SU-DHL-6 (cell line): ENCODE results near the gene LAGE3.
A peak's percentile ranks its signal among the peaks of the same experiment; 100 is the strongest.

Experiments used
- H2AFZ ChIP-seq: fragments of 200-600 bp; sonication (generic); 2 replicates; pipeline ENCODE4 v1.6.1; 2014; ENCODE audit warnings: low read depth, mild to moderate bottlenecking, moderate library complexity, mixed read lengths, antibody characterized with exemption, low read length; ENCODE audit not compliant: severe bottlenecking
- H3F3A ChIP-seq: fragments of 200-600 bp; shearing (Covaris generic); 2 replicates; pipeline ENCODE4 v1.6.0; 2016; ENCODE audit warnings: antibody characterized with exemption, mild to moderate bottlenecking; ENCODE audit not compliant: insufficient read depth
- H3K27ac ChIP-seq: fragments of 200-600 bp; sonication (generic); 2 replicates; pipeline ENCODE4 v1.5.1; 2016; ENCODE audit warnings: low read depth, mild to moderate bottlenecking, low read length, moderate library complexity, mixed read lengths
- H3K27me3 ChIP-seq: fragments of 200-600 bp; sonication (generic), shearing (Covaris generic); 2 replicates; pipeline ENCODE4 v1.6.0; 2014; ENCODE audit warnings: mild to moderate bottlenecking, low read length
- H3K36me3 ChIP-seq: fragments of 200-600 bp; sonication (generic); 2 replicates; pipeline ENCODE4 v1.6.1; 2014; ENCODE audit warnings: mild to moderate bottlenecking, low read length, mixed read lengths
- H3K4me2 ChIP-seq: fragments of 300-600, 200-600 bp; shearing (Covaris generic), sonication (generic); 2 replicates; pipeline ENCODE4 v1.6.0; 2014; ENCODE audit warnings: low read length, low read depth, mild to moderate bottlenecking; ENCODE audit not compliant: poor library complexity, severe bottlenecking
- H3K4me3 ChIP-seq: fragments of 200-600 bp; sonication (generic); 2 replicates; pipeline ENCODE4 v1.5.1; 2014; ENCODE audit warnings: antibody characterized with exemption, low read length, mild to moderate bottlenecking, mixed read lengths; ENCODE audit not compliant: insufficient read depth, poor library complexity, severe bottlenecking
- H3K79me2 ChIP-seq: fragments of 200-600 bp; sonication (generic); 2 replicates; pipeline ENCODE4 v1.6.1; 2014; ENCODE audit warnings: mild to moderate bottlenecking, low read length, moderate library complexity; ENCODE audit not compliant: insufficient read depth
- H3K9ac ChIP-seq: fragments of 200-600 bp; sonication (generic); 2 replicates; pipeline ENCODE4 v1.7.0; 2014; ENCODE audit warnings: mild to moderate bottlenecking, low read length
- H3K9me2 ChIP-seq: fragments of 200-600 bp; sonication (generic); replicated peaks from 2 replicates; pipeline ENCODE4 v1.6.1; 2014; ENCODE audit warnings: low read length; ENCODE audit not compliant: insufficient read depth
- H3K9me3 ChIP-seq: fragments of 200-600 bp; sonication (generic); 2 replicates; pipeline ENCODE4 v1.6.1; 2014; ENCODE audit warnings: low read length, mixed read lengths; ENCODE audit not compliant: insufficient read depth
- H4K20me1 ChIP-seq: fragments of 200-600 bp; sonication (generic); 2 replicates; pipeline ENCODE4 v1.6.1; 2014; ENCODE audit warnings: low read depth, mild to moderate bottlenecking, antibody characterized with exemption, low read length, moderate library complexity, mixed read lengths
- EZH2phosphoT487 ChIP-seq: fragments of 200-600 bp; sonication (generic), shearing (Covaris generic); conservative IDR thresholded peaks from 2 replicates; pipeline ENCODE4 v1.6.1; 2018; ENCODE audit warnings: mild to moderate bottlenecking, antibody characterized with exemption, low read length, moderate library complexity, mixed read lengths
- TF ChIP-seq, protein P1 (sequence below): fragments of 200-600 bp; sonication (generic); IDR thresholded peaks from one replicate; pipeline ENCODE4 v1.5.1; 2017; ENCODE audit warnings: antibody characterized with exemption, mild to moderate bottlenecking, low read length, moderate library complexity; ENCODE audit not compliant: insufficient read depth, poor library complexity, severe bottlenecking

LAGE3 gene

GRCh38 chrX:154487518-154488290 is 8.6 kb upstream of the LAGE3 start:
- Histone ChIP-seq H2AFZ (no peak overlapping the region), H3K9me3 (no peaks in the 10 kb centered on the region), H3K27ac (peak overlapping the region; percentile 78), H3K4me2 (peak overlapping the region; percentile 64), H3F3A (peaks cover 15% of the 10 kb centered on the region), H3K79me2 (peaks cover 18% of the 10 kb centered on the region), H3K36me3 (no peaks in the 10 kb centered on the region), H3K4me3 (no peak overlapping the region), H4K20me1 (no peaks in the 10 kb centered on the region), H3K27me3 (no peaks in the 10 kb centered on the region), H3K9me2 (no peaks in the 10 kb centered on the region), H3K9ac (peak overlapping the region; percentile 100; the same call in 1 of the 2 replicates)
- no peak for TF ChIP-seq EZH2phosphoT487
- TF ChIP-seq, protein P1, sequence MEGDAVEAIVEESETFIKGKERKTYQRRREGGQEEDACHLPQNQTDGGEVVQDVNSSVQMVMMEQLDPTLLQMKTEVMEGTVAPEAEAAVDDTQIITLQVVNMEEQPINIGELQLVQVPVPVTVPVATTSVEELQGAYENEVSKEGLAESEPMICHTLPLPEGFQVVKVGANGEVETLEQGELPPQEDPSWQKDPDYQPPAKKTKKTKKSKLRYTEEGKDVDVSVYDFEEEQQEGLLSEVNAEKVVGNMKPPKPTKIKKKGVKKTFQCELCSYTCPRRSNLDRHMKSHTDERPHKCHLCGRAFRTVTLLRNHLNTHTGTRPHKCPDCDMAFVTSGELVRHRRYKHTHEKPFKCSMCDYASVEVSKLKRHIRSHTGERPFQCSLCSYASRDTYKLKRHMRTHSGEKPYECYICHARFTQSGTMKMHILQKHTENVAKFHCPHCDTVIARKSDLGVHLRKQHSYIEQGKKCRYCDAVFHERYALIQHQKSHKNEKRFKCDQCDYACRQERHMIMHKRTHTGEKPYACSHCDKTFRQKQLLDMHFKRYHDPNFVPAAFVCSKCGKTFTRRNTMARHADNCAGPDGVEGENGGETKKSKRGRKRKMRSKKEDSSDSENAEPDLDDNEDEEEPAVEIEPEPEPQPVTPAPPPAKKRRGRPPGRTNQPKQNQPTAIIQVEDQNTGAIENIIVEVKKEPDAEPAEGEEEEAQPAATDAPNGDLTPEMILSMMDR = no peak

DNA sequence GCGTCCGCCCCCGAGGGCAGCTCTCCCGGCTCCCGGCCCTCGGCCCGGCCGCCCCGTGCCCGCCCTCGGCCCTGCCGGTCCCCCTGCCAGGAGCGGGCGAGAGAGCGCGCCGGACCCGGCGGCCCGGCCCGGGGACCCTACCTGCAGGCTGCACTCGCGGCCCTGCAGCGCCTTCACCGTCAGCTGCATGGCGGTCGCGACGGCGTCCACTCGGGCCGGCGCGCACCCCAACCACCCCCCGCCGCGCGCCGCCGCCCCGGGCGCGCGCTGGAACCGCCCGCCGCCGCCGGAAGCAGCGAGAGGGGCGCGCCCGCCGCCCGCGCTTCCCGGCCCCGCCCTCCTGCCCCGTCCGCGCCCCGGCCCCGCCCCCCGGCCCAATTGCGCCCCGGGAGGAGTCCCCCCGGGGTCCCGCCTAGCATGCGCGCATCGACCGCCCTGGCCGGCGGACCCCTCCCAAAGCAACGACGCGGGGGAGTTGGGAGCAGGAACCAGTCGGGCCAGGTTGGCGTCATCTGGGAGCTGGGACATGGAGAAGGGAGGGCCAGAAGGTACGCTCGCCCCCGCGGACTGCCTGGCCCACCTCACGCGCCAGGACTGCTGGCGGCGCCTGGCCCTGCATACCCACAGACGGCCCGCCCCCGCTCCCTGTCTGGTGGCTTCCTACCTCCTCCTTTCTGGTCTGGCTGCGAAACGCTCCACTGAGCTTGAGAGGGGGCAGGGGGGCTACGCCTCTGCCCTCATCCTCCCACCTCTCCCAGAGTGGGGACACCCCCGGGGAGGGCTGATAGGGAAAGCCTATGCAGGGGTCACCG is 7.5 kb upstream of the LAGE3 start, which contains the start of gene UBL4A:
TSS of gene UBL4A (minus strand) at position 220 of the 812 bp plus-strand sequence. CDS start at position 189, 31 bp downstream.
- Histone ChIP-seq H3K36me3 (no peaks in the 10 kb centered on the region), H3K27ac (peak within 1 kb of the TSS; percentile 82), H3K27me3 (no peaks in the 10 kb centered on the region), H3K9me2 (no peaks in the 10 kb centered on the region), H3F3A (peaks cover 17% of the 10 kb centered on the region), H3K4me3 (peak within 1 kb of the TSS; percentile 74), H2AFZ (no peak within 1 kb of the TSS), H3K4me2 (peak within 1 kb of the TSS; percentile 89), H3K79me2 (peaks cover 18% of the 10 kb centered on the region), H3K9ac (peak within 1 kb of the TSS; percentile 100), H3K9me3 (no peaks in the 10 kb centered on the region), H4K20me1 (no peaks in the 10 kb centered on the region)
- no peak for TF ChIP-seq EZH2phosphoT487
- TF ChIP-seq, protein P1 = no peak

DNA sequence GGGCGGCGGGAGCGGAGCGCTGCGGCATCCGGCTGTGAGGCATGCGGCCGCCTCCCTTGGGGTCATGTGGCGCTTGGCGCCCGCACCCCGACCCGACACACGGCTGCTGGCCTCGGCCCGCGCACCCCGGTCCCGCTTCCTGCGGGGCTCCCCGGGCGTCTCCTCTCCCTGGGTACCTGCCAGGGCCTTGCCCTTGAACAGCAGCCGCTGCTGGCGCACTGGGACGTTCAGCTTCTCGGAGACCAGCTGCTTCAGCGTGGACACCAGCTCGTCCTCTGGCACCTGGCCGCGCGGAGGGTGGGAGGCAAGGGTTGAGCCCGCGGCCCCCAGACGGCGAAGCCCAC is 6.9 kb upstream of the LAGE3 start:
- Histone ChIP-seq H3K27me3 (no peaks in the 10 kb centered on the region), H3K27ac (peak overlapping the region; percentile 82), H3K9me3 (no peaks in the 10 kb centered on the region)

More for the DNA sequence above, 6.9 kb upstream of the LAGE3 start:
- Histone ChIP-seq H2AFZ (no peak overlapping the region), H3K4me3 (peak overlapping the region; percentile 74), H3K9ac (peak overlapping the region; percentile 100), H3K79me2 (peaks cover 18% of the 10 kb centered on the region), H3F3A (peaks cover 17% of the 10 kb centered on the region), H3K9me2 (no peaks in the 10 kb centered on the region), H4K20me1 (no peaks in the 10 kb centered on the region), H3K36me3 (no peaks in the 10 kb centered on the region), H3K4me2 (peak overlapping the region; percentile 89)
- no peak for TF ChIP-seq EZH2phosphoT487
- TF ChIP-seq, protein P1 = no peak
